ENCODE results near the gene CEACAM19. TPM values are rescaled to one million over a fixed set of nuclear protein-coding genes. Genes with fewer than 3 reads are reported as not detected.

CEACAM19 gene
- total and polyA plus RNA-seq, 2 donors (not counting 3 experiments of a cell fraction or from before 2014, with no cell fraction given), result 9.9 to 14.5 TPM

GRCh38 chr19:44627631-44628030, 43.7 kb upstream of the CEACAM19 start:
- Histone ChIP-seq H3K9ac (replicated peaks; ENCODE audit: extremely low read depth, insufficient read depth, low read length) (no peak overlapping the region), H3K79me2 (ENCODE audit: control insufficient read depth, insufficient read depth, low read length) (no peaks in the 10 kb centered on the region), H3K4me1 (ENCODE audit: control insufficient read depth, extremely low read depth, insufficient read depth, low read length) (peaks cover 30% of the 10 kb centered on the region), H3K36me3 (ENCODE audit: control insufficient read depth in 2 of 2, extremely low read depth in 1 of 2, insufficient read depth in 2 of 2, low read length in 2 of 2) (no peaks in the 10 kb centered on the region), H3K4me2 (ENCODE audit: insufficient read depth, low read length) (no peak overlapping the region), H4K20me1 (replicated peaks; ENCODE audit: control insufficient read depth, extremely low read depth, insufficient read depth, low read length) (no peaks in the 10 kb centered on the region), H3K9me1 (replicated peaks; ENCODE audit: control insufficient read depth, extremely low read depth, insufficient read depth, low read length) (no peaks in the 10 kb centered on the region), H2AFZ (ENCODE audit: low read depth, low read length) (no peak overlapping the region), H3K4me3 (replicated peaks in 1 of 3; ENCODE audit: insufficient read depth in 1 of 3, low read depth in 1 of 3, low read length in 3 of 3) (no peak overlapping the region), H3K9me3 (replicated peaks; ENCODE audit: control insufficient read depth, insufficient read depth, low read length) (no peaks in the 10 kb centered on the region), H3K27me3 (ENCODE audit: control insufficient read depth in 2 of 2, insufficient read depth in 2 of 2, low read length in 2 of 2) (no peaks in the 10 kb centered on the region), H3K27ac (ENCODE audit: insufficient read depth, low read depth, low read length) (no peak overlapping the region)
- CTCF ChIA-PET, result interaction anchor here (1.2 kb wide), 1 partner anchor 13 kb away, joined by 3 read pairs; no protein-coding TSS in a partner anchor
- intact Hi-C loops (cut with micrococcal nuclease), result loop anchor here (2.0 kb wide), 1 partner anchor 13 kb away; no protein-coding TSS in a partner anchor
- dilution Hi-C loops (cut with MboI; ENCODE audit: extremely low pct_ligation_motif_present, low sequenced_read_pairs), result no loop called here
- BruUV-seq (replicated peaks), result no TSS peak
- peak; percentile 59 for FAIRE-seq
- POLR2A ChIA-PET, result no interaction called here
- TF ChIP-seq GATA2 (IDR thresholded peaks at IDR 0.05; ENCODE audit: insufficient read depth, insufficient read length, low read depth, low read length), result no peak
- no peak for TF ChIP-seq POLR2A (IDR thresholded peaks at IDR 0.05; ENCODE audit: low read depth, low read length)
- TF ChIP-seq JUN (IDR thresholded peaks at IDR 0.05; ENCODE audit: borderline replicate concordance, insufficient read depth, insufficient read length, low read depth), result no peak
- TF ChIP-seq FOS (IDR thresholded peaks at IDR 0.05; ENCODE audit: borderline replicate concordance, insufficient read depth, low read length), result no peak
- no peak for TF ChIP-seq POLR2AphosphoS5 (IDR thresholded peaks at IDR 0.05; ENCODE audit: insufficient read depth, low read depth, low read length)
- no peak for TF ChIP-seq MAX (IDR thresholded peaks at IDR 0.05; ENCODE audit: insufficient read depth, insufficient read length)
- TF ChIP-seq MYC (IDR thresholded peaks at IDR 0.05; ENCODE audit: low read depth, low read length), result no peak
- TF ChIP-seq EZH2 (IDR thresholded peaks at IDR 0.05; ENCODE audit: borderline replicate concordance, low read depth, low read length, severe bottlenecking), result no peak
- TF ChIP-seq CTCF (IDR thresholded peaks at IDR 0.05; ENCODE audit: extremely low read depth in 1 of 2, insufficient read depth in 1 of 2, low read depth in 1 of 2, low read length in 2 of 2), result no peak
- DNase-seq (ENCODE audit: low read depth, low spot score), result no peak
